ENCODE results near the gene LOXL3. TPM values are rescaled to one million over a fixed set of nuclear protein-coding genes. Genes with fewer than 3 reads are reported as not detected.

LOXL3 gene
- total RNA-seq, 1 donor from 2014 or later: 17.6 TPM

DNA sequence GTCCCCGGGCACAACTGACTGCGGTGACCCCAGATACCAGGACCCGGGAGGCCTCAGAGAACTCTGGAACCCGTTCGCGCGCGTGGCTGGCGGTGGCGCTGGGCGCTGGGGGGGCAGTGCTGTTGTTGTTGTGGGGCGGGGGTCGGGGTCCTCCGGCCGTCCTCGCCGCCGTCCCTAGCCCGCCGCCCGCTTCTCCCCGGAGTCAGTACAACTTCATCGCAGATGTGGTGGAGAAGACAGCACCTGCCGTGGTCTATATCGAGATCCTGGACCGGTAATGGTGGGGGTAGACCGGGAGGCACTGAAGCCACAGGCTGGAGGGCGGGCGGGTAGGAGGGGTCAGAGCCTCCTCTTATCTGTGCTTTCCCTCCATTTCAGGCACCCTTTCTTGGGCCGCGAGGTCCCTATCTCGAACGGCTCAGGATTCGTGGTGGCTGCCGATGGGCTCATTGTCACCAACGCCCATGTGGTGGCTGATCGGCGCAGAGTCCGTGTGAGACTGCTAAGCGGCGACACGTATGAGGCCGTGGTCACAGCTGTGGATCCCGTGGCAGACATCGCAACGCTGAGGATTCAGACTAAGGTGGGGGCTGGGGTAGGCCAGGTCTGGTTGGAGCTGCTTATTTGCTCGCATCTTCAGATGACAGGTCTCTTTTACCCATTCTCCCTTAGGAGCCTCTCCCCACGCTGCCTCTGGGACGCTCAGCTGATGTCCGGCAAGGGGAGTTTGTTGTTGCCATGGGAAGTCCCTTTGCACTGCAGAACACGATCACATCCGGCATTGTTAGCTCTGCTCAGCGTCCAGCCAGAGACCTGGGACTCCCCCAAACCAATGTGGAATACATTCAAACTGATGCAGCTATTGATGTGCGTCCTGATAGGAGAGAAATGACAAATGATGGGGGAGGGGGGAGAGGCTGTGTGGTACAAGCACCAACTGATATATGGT, 23.2 kb downstream of the LOXL3 start:
- peaks cover 30% of the 10 kb centered on the region for H3K36me3 ChIP-seq (ENCODE audit: insufficient read depth, low read length)
- H4K20me1 ChIP-seq (ENCODE audit: insufficient read depth, low read length): peaks cover 44% of the 10 kb centered on the region
- no peak for FAIRE-seq
- peak overlapping the region; percentile 57 for H3K27ac ChIP-seq (ENCODE audit: low read depth, low read length)
- Mint-ChIP-seq H3K27me3 (ENCODE audit: low read depth, unreplicated experiment) (no peaks in the 10 kb centered on the region), H3K4me3 (ENCODE audit: unreplicated experiment) (peak overlapping the region; percentile 96), H3K4me1 (ENCODE audit: low read depth, unreplicated experiment) (peaks cover 11% of the 10 kb centered on the region), H3K36me3 (ENCODE audit: low read depth, unreplicated experiment) (peaks cover 19% of the 10 kb centered on the region), H3K9me3 (ENCODE audit: unreplicated experiment) (no peaks in the 10 kb centered on the region), H3K27ac (ENCODE audit: unreplicated experiment) (peak overlapping the region; percentile 58)
- H3K4me1 ChIP-seq (ENCODE audit: insufficient read depth, low read length): peaks cover 19% of the 10 kb centered on the region
- peak overlapping the region; percentile 98 for H3K4me2 ChIP-seq (ENCODE audit: low read length)
- H3K79me2 ChIP-seq (ENCODE audit: insufficient read depth, low read length): peaks cover 41% of the 10 kb centered on the region
- no peaks in the 10 kb centered on the region for H3K27me3 ChIP-seq (ENCODE audit: insufficient read depth, low read length)
- peak; percentile 30 for DNase-seq (ENCODE audit: low read depth)
- H3K4me3 ChIP-seq (ENCODE audit: insufficient read depth, low read depth, low read length): peak overlapping the region; percentile 94
- no peaks in the 10 kb centered on the region for H3K9me3 ChIP-seq (ENCODE audit: insufficient read depth, low read depth, low read length)
- TF ChIP-seq CTCF (IDR thresholded peaks at IDR 0.05; ENCODE audit: insufficient read depth, low read depth, low read length): no peak
- no peak for TF ChIP-seq EZH2 (IDR thresholded peaks at IDR 0.05; ENCODE audit: insufficient read depth, low read length)
- peak overlapping the region; percentile 93 for H3K9ac ChIP-seq (ENCODE audit: low read length)
- H2AFZ ChIP-seq (ENCODE audit: low read depth, low read length): peak overlapping the region; percentile 86

DNA sequence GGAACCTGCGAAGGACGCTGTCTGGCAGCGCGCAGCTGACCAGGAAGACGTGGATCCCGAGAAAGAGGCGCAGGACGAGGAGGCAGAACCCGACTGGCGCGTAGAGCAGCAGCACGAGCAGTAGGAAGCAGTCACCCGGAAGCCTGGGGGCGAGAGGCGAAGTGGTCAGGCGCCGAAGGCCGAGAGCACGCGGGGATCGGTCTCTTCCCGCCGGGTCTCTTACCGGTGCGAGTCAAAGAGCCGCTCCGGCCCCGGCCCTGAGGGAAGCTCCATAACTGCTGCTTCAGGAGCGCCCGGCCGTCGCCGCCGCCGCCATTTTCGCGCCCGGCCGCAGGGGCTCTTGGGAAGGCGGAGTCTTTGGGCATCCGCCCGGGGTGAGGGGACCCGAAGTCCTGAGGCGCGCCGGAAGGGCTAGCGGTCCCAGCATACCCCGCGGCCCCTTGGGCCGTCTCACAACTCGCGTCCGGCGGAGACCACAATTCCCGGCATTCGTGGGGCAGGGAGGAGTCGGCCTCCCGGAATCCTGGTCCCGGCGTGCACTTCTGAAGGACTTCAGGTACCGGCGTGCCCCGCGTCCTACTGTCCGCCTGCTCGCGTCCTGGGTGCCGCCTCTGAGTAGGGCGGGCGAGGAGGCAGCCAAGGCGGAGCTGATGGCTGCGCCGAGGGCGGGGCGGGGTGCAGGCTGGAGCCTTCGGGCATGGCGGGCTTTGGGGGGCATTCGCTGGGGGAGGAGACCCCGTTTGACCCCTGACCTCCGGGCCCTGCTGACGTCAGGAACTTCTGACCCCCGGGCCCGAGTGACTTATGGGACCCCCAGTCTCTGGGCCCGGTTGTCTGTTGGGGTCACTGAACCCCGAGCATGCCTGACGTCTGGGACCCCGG, 24.1 kb downstream of the LOXL3 start, which contains the start of the genes AUP1 and HTRA2:
Gene AUP1, minus strand, starts transcription at position 350 of the 882 bp plus-strand sequence. Its CDS starts 77 bp downstream, at position 273.
Gene HTRA2, plus strand, starts transcription at position 577 of the 882 bp plus-strand sequence. Its CDS starts 74 bp downstream, at position 651.
- peak within 1 kb of the TSS; percentile 94 for H3K4me3 ChIP-seq (ENCODE audit: insufficient read depth, low read depth, low read length)
- peak within 1 kb of the TSS; percentile 96 for H3K4me3 Mint-ChIP-seq (ENCODE audit: unreplicated experiment)
- TF ChIP-seq CTCF (IDR thresholded peaks at IDR 0.05; ENCODE audit: insufficient read depth, low read depth, low read length) (no peak), EZH2 (IDR thresholded peaks at IDR 0.05; ENCODE audit: insufficient read depth, low read length) (no peak)
- H3K4me2 ChIP-seq (ENCODE audit: low read length): peak within 1 kb of the TSS; percentile 98
- peaks cover 30% of the 10 kb centered on the region for H3K36me3 ChIP-seq (ENCODE audit: insufficient read depth, low read length)
- FAIRE-seq (no peak), DNase-seq (ENCODE audit: low read depth) (peak; percentile 98)
- no peaks in the 10 kb centered on the region for H3K27me3 ChIP-seq (ENCODE audit: insufficient read depth, low read length)
- peak within 1 kb of the TSS; percentile 82 for H3K27ac ChIP-seq (ENCODE audit: low read depth, low read length)
- H3K27ac Mint-ChIP-seq (ENCODE audit: unreplicated experiment): peak within 1 kb of the TSS; percentile 88
- H3K27me3 Mint-ChIP-seq (ENCODE audit: low read depth, unreplicated experiment): no peaks in the 10 kb centered on the region
- H2AFZ ChIP-seq (ENCODE audit: low read depth, low read length): peak within 1 kb of the TSS; percentile 86
- H3K9ac ChIP-seq (ENCODE audit: low read length): peak within 1 kb of the TSS; percentile 93
- no peaks in the 10 kb centered on the region for H3K9me3 ChIP-seq (ENCODE audit: insufficient read depth, low read depth, low read length)
- peaks cover 41% of the 10 kb centered on the region for H3K79me2 ChIP-seq (ENCODE audit: insufficient read depth, low read length)
- peaks cover 17% of the 10 kb centered on the region for H3K36me3 Mint-ChIP-seq (ENCODE audit: low read depth, unreplicated experiment)
- peaks cover 44% of the 10 kb centered on the region for H4K20me1 ChIP-seq (ENCODE audit: insufficient read depth, low read length)
- peaks cover 19% of the 10 kb centered on the region for H3K4me1 ChIP-seq (ENCODE audit: insufficient read depth, low read length)
- peaks cover 11% of the 10 kb centered on the region for H3K4me1 Mint-ChIP-seq (ENCODE audit: low read depth, unreplicated experiment)
- no peaks in the 10 kb centered on the region for H3K9me3 Mint-ChIP-seq (ENCODE audit: unreplicated experiment)

All from astrocyte (in vitro differentiated cells and primary cell).